ENCODE measurements around the gene KCNH3. TPM values are rescaled to one million over a fixed set of nuclear protein-coding genes. Genes with fewer than 3 reads are reported as not detected.

KCNH3 gene
- total and polyA plus RNA-seq, 2 of the 8 experiments (the other 6 are each of a cell fraction or from before 2014, with no cell fraction given): 0.24 to 0.50 TPM

GRCh38 chr12:49503674-49504180, 35.1 kb upstream of the KCNH3 start:
- Histone ChIP-seq H3K79me2 (ENCODE audit: control insufficient read depth in 1 of 2, insufficient read depth in 2 of 2, low read length in 2 of 2) (no peaks in the 10 kb centered on the region), H3K4ac (replicated peaks; ENCODE audit: insufficient read length, low read depth, low read length) (no peak overlapping the region), H3K36me3 (ENCODE audit: control insufficient read depth in 2 of 4, insufficient read depth in 4 of 4, low read length in 3 of 4) (peaks cover 0 to 4% (median 3%) of the 10 kb centered on the region in 4 experiments; a peak in 3 of 8 replicates), H3K79me1 (ENCODE audit: low read depth, low read length) (no peaks in the 10 kb centered on the region), H4K20me1 (replicated peaks in 1 of 2; ENCODE audit: control insufficient read depth in 1 of 2, insufficient read depth in 2 of 2, low read length in 2 of 2) (no peaks in the 10 kb centered on the region), H3K27me3 (replicated peaks in 1 of 4; ENCODE audit: control insufficient read depth in 3 of 4, extremely low read depth in 1 of 4, insufficient read depth in 3 of 4, low read length in 3 of 4) (no peaks in the 10 kb centered on the region), H3K4me3 (ENCODE audit: extremely low read depth in 1 of 4, insufficient read depth in 2 of 4, low read depth in 3 of 4, low read length in 4 of 4) (no peak overlapping the region), H4K8ac (ENCODE audit: extremely low read depth, insufficient read depth, low read length) (no peak overlapping the region), H4K91ac (replicated peaks; ENCODE audit: insufficient read length, low read length) (no peak overlapping the region), H3K23me2 (ENCODE audit: low read depth, low read length) (no peaks in the 10 kb centered on the region), H2BK12ac (ENCODE audit: low read depth, low read length) (no peak overlapping the region), H2BK5ac (ENCODE audit: low read depth, low read length) (no peak overlapping the region), H4K5ac (ENCODE audit: insufficient read length, low read depth, low read length) (no peak overlapping the region), H3K4me2 (ENCODE audit: insufficient read depth in 1 of 2, low read depth in 2 of 2, low read length in 2 of 2) (no peak overlapping the region), H2AK5ac (ENCODE audit: low read depth, low read length) (no peak overlapping the region), H2BK120ac (replicated peaks; ENCODE audit: low read depth, low read length) (no peak overlapping the region), H2BK15ac (ENCODE audit: low read length) (no peak overlapping the region), H3K14ac (ENCODE audit: insufficient read length) (no peak overlapping the region), H2BK20ac (ENCODE audit: low read length) (no peak overlapping the region), H3K9ac (replicated peaks in 1 of 4; ENCODE audit: extremely low read depth in 1 of 4, low read depth in 3 of 4, low read length in 3 of 4) (no peak overlapping the region), H3K4me1 (replicated peaks in 1 of 4; ENCODE audit: control insufficient read depth in 3 of 4, insufficient read depth in 4 of 4, low read length in 3 of 4) (no peaks in the 10 kb centered on the region), H2AFZ (ENCODE audit: low read length) (no peak overlapping the region), H3K23ac (ENCODE audit: insufficient read length) (no peak overlapping the region), H3K18ac (ENCODE audit: extremely low read depth, low read length) (no peak overlapping the region), H3K56ac (replicated peaks; ENCODE audit: insufficient read length, low read depth, low read length) (no peak overlapping the region), H3K9me3 (ENCODE audit: insufficient read depth in 2 of 2, low read depth in 1 of 2, low read length in 1 of 2) (no peaks in the 10 kb centered on the region), H3K27ac (ENCODE audit: low read depth, low read length) (no peak overlapping the region)
- CTCF ChIA-PET (ENCODE audit: partially characterized antibody): interaction anchor here (0.6 to 18.6 kb wide), 8 partner anchors 9 to 419 kb away, joined by 3 to 538 read pairs (median 6); partner anchors contain the start of genes DNAJC22 and SPATS2
- DNase-seq (ENCODE audit: low read depth in 1 of 2, low spot score in 2 of 2): no peak
- no peak for TF ChIP-seq TAF7 (optimal IDR thresholded peaks at IDR 0.05; ENCODE audit: borderline replicate concordance, low read depth, low read length)
- no peak for TF ChIP-seq JUN (IDR thresholded peaks at IDR 0.05; ENCODE audit: low read depth, low read length)
- no peak for TF ChIP-seq SRF (IDR thresholded peaks at IDR 0.05; ENCODE audit: low read depth, low read length)
- TF ChIP-seq MAFK (IDR thresholded peaks at IDR 0.05; ENCODE audit: low read depth, low read length): no peak
- TF ChIP-seq YY1 (IDR thresholded peaks at IDR 0.05; ENCODE audit: low read depth, low read length): no peak
- TF ChIP-seq, protein P1, sequence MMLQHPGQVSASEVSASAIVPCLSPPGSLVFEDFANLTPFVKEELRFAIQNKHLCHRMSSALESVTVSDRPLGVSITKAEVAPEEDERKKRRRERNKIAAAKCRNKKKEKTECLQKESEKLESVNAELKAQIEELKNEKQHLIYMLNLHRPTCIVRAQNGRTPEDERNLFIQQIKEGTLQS (IDR thresholded peaks at IDR 0.05; ENCODE audit: insufficient read depth, low read depth, low read length): no peak
- no peak for TF ChIP-seq RXRA (IDR thresholded peaks at IDR 0.05; ENCODE audit: insufficient read depth, low read depth, low read length)
- TF ChIP-seq POLR2A (IDR thresholded peaks at IDR 0.05; ENCODE audit: control extremely low read depth in 1 of 2, low read depth in 2 of 2, low read length in 2 of 2): no peak
- TF ChIP-seq HDAC2 (IDR thresholded peaks at IDR 0.05; ENCODE audit: borderline replicate concordance in 1 of 2, low read depth in 2 of 2, low read length in 2 of 2): no peak
- no peak for TF ChIP-seq CHD2 (IDR thresholded peaks at IDR 0.05; ENCODE audit: low read length)
- TF ChIP-seq CHD1 (IDR thresholded peaks at IDR 0.05; ENCODE audit: low read depth, low read length): no peak
- no peak for TF ChIP-seq NRF1 (IDR thresholded peaks at IDR 0.05; ENCODE audit: low read depth, low read length)
- 97% methylated on average over 5 of the region's 5 CpGs; no CpG with 5 or more reads in 1 of the 2 experiments for WGBS, 2 experiments (ENCODE audit: extremely low coverage in 1 of 2, insufficient coverage in 1 of 2, insufficient read length in 1 of 2, insufficient replicate concordance in 2 of 2, low coverage in 1 of 2, low lambda C conversion rate in 2 of 2, missing lambda C conversion rate in 1 of 2)
- no peak for FAIRE-seq
- POLR2A ChIA-PET (ENCODE audit: partially characterized antibody): interaction anchor here (1.6 kb wide), 1 partner anchor 137 kb away, joined by 5 read pairs; the partner anchor contains the start of gene SPATS2

Data from H1 (cell line).